Measurements from ENCODE around the gene TMEM273. TPM values are rescaled to one million over a fixed set of nuclear protein-coding genes. Genes with fewer than 3 reads are reported as not detected.

Gene TMEM273
- total and polyA plus RNA-seq, 8 donors: 5.5 to 46.9 (median 7.0) TPM

DNA sequence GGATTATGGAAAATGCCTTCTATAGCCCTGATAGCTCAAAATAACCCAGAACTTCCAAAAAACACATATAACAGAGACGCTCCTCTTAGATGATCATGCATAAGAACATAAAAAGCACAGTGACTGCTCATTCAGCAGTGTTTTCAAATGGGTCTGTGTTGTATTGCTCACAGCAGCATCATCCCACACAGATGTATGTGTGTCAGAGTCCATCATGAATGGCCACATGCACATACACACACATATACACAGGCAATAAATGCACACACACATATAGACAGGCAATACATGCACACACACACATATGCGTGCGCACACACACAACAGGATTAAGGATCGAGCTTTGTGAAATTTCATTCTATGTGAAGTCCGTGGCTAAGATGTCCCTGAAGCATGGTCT lies 26.1 kb downstream of the TMEM273 start:
- no peak for ATAC-seq
- no peaks in the 10 kb centered on the region for H3K27me3 ChIP-seq
- peaks cover 0 to 28% of the 10 kb centered on the region in 2 donors for H3K36me3 ChIP-seq
- no peak overlapping the region for H3K4me3 ChIP-seq
- H3K27ac ChIP-seq: no peak overlapping the region
- no peaks in the 10 kb centered on the region for H3K4me1 ChIP-seq
- DNase-seq: no peak
- no peaks in the 10 kb centered on the region for H3K9me3 ChIP-seq
- intact Hi-C loops (cut with DNase I): loop anchor here in 1 of 2 donors (10.0 kb wide), 1 partner anchor 177 kb away; no protein-coding TSS in a partner anchor
- TF ChIP-seq CTCF (IDR thresholded peaks at IDR 0.05): no peak

DNA sequence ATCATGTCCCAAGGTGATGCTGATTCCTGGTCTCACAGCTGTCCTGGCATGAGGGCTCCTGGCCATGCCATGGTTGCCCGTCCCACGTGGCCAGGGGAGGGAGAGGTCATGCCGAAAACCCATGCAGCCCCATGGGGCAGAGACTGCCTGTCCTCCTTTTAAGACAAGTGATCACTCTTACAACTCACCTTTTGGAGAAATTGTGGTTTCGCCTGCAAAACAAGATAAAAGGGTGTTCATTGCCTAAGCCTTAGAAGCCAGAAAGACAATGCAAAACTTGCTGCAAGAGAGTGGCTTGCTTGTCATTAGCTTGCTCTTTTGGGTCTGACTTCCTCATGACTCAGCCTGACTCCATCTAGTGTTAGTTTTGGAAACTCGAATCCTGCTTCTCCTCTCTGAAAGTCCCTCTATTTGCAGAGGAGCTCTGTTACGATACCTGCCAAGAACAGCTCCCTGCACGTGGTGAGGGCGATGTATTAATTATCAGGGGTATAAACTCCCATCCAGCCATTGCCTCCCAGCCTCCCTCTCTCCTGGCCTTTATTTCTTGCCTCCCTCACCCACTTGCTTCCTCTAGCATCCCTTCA lies 26.7 kb downstream of the TMEM273 start:
- peak; percentile 19 to 42 for TF ChIP-seq CTCF (IDR thresholded peaks at IDR 0.05)
- ATAC-seq (peak; percentile 76), DNase-seq (peak in 1 of 4 donors; percentile 68)
- no peaks in the 10 kb centered on the region for H3K27me3 ChIP-seq
- intact Hi-C loops (cut with DNase I): loop anchor here in 1 of 2 donors (10.0 kb wide), 1 partner anchor 177 kb away; no protein-coding TSS in a partner anchor
- H3K9me3 ChIP-seq: no peaks in the 10 kb centered on the region
- no peaks in the 10 kb centered on the region for H3K4me1 ChIP-seq
- no peak overlapping the region for H3K4me3 ChIP-seq
- peaks cover 0 to 22% of the 10 kb centered on the region in 2 donors for H3K36me3 ChIP-seq
- no peak overlapping the region for H3K27ac ChIP-seq

GRCh38 chr10:49160814-49161213 lies 27.4 kb downstream of the TMEM273 start:
- H3K4me1 ChIP-seq: no peaks in the 10 kb centered on the region
- DNase-seq (no peak), ATAC-seq (no peak)
- peaks cover 0 to 15% of the 10 kb centered on the region in 2 donors for H3K36me3 ChIP-seq
- intact Hi-C loops (cut with DNase I): loop anchor here in 1 of 2 donors (10.0 kb wide), 1 partner anchor 176 kb away; no protein-coding TSS in a partner anchor
- no peak overlapping the region for H3K4me3 ChIP-seq
- H3K27ac ChIP-seq: no peak overlapping the region
- no peaks in the 10 kb centered on the region for H3K9me3 ChIP-seq
- no peak for TF ChIP-seq CTCF (IDR thresholded peaks at IDR 0.05)
- no peaks in the 10 kb centered on the region for H3K27me3 ChIP-seq

GRCh38 chr10:49160110-49160509 lies 28.1 kb downstream of the TMEM273 start:
- intact Hi-C loops (cut with DNase I): loop anchor here in 1 of 2 donors (10.0 kb wide), 1 partner anchor 175 kb away; no protein-coding TSS in a partner anchor

More at GRCh38 chr10:49160110-49160509, 28.1 kb downstream of the TMEM273 start:
- no peak for ATAC-seq
- Histone ChIP-seq H3K27ac (no peak overlapping the region), H3K9me3 (no peaks in the 10 kb centered on the region), H3K4me1 (no peaks in the 10 kb centered on the region), H3K4me3 (no peak overlapping the region), H3K27me3 (no peaks in the 10 kb centered on the region), H3K36me3 (peaks cover 0 to 12% of the 10 kb centered on the region in 2 donors)
- no peak for DNase-seq
- TF ChIP-seq CTCF (IDR thresholded peaks at IDR 0.05): no peak

All from left lung (tissue), 10 donors.